Islet of Langerhans (tissue), 1 donor: ENCODE measurements around the gene CRIP2.
A peak's percentile ranks its signal among the peaks of the same experiment; 100 is the strongest.

Experiments
- FAIRE-seq: peaks from one replicate; lab custom pipeline; 2011; peaks lifted over from hg19 to GRCh38; lab: Jason Lieb, UNC

CRIP2 gene

GRCh38 chr14:105477660-105478397 lies 3.2 kb downstream of the CRIP2 start:
- no peak for FAIRE-seq

- FAIRE-seq: no peak
Observed at GRCh38 chr14:105478398-105479251, 4.0 kb downstream of the CRIP2 start.

- FAIRE-seq: no peak
Observed at GRCh38 chr14:105479431-105480158, 5.0 kb downstream of the CRIP2 start.

- no peak for FAIRE-seq
Observed at GRCh38 chr14:105480199-105480746, 5.7 kb downstream of the CRIP2 start.

- FAIRE-seq: no peak
Observed at GRCh38 chr14:105480807-105481801, 6.5 kb downstream of the CRIP2 start.

- peak; percentile 79 for FAIRE-seq
Observed at GRCh38 chr14:105481886-105482457, 7.4 kb downstream of the CRIP2 start.

- FAIRE-seq: no peak
Observed at GRCh38 chr14:105482486-105483110, 8.0 kb downstream of the CRIP2 start.

- no peak for FAIRE-seq
Observed at GRCh38 chr14:105483300-105484068, 8.9 kb downstream of the CRIP2 start.

GRCh38 chr14:105484069-105484996 lies 9.7 kb downstream of the CRIP2 start:
- no peak for FAIRE-seq

- no peak for FAIRE-seq
Observed at GRCh38 chr14:105484997-105485393, 10.4 kb downstream of the CRIP2 start.

- FAIRE-seq: no peak
Observed at GRCh38 chr14:105485739-105486162, 11.1 kb downstream of the CRIP2 start.

- FAIRE-seq: no peak
Observed at GRCh38 chr14:105486163-105486973, 11.7 kb downstream of the CRIP2 start, which contains the start of gene CRIP1. TSS of gene CRIP1 (plus strand) at chr14:105486886. CDS start at chr14:105487260, 374 bp downstream.

GRCh38 chr14:105486974-105487448 lies 12.4 kb downstream of the CRIP2 start:
- no peak for FAIRE-seq

GRCh38 chr14:105487449-105487985 lies 12.9 kb downstream of the CRIP2 start:
- FAIRE-seq: no peak

GRCh38 chr14:105487986-105488777 lies 13.6 kb downstream of the CRIP2 start:
- FAIRE-seq: no peak
